ENCODE data around the gene IRX2. TPM values are rescaled to one million over a fixed set of nuclear protein-coding genes. Genes with fewer than 3 reads are reported as not detected.

IRX2 gene
- total RNA-seq, 4 donors from 2014 or later: 24.3 to 41.1 (median 32.7) TPM

GRCh38 chr5:2742921-2743679 is 8.4 kb downstream of the IRX2 start:
- Histone ChIP-seq H3K36me3 (peaks cover under 1% of the 10 kb centered on the region), H3K4me3 (peak overlapping the region; percentile 7), H3K27me3 (peaks cover 31% of the 10 kb centered on the region), H3K4me1 (peaks cover 55% of the 10 kb centered on the region), H3K27ac (peak overlapping the region; percentile 50), H3K9me3 (no peaks in the 10 kb centered on the region)
- 29% methylated on average over 52 of the region's 55 CpGs for WGBS
- DNase-seq (ENCODE audit: low spot score in 2 of 2): peak in 1 of 2 donors; percentile 56
- TF ChIP-seq POLR2AphosphoS5 (IDR thresholded peaks at IDR 0.05): no peak
- TF ChIP-seq EP300 (IDR thresholded peaks at IDR 0.05): no peak

- Histone ChIP-seq H3K4me1 (peaks cover 44% of the 10 kb centered on the region), H3K27me3 (peaks cover 38% of the 10 kb centered on the region), H3K27ac (peak overlapping the region; percentile 38), H3K36me3 (no peaks in the 10 kb centered on the region), H3K9me3 (no peaks in the 10 kb centered on the region), H3K4me3 (no peak overlapping the region)
- TF ChIP-seq EP300 (IDR thresholded peaks at IDR 0.05) (no peak), CTCF (IDR thresholded peaks at IDR 0.05) (no peak), POLR2A (IDR thresholded peaks at IDR 0.05) (no peak), POLR2AphosphoS5 (IDR thresholded peaks at IDR 0.05) (no peak)
- DNase-seq (ENCODE audit: low spot score in 2 of 2): no peak
- WGBS: 26% methylated on average over 3 of the region's 3 CpGs
These were observed 9.5 kb downstream of the IRX2 start for GRCh38 chr5:2741956-2742355.

- Histone ChIP-seq H3K27ac (peak overlapping the region; percentile 62), H3K9me3 (no peaks in the 10 kb centered on the region), H3K4me3 (peak overlapping the region; percentile 79), H3K36me3 (no peaks in the 10 kb centered on the region), H3K27me3 (peaks cover 38% of the 10 kb centered on the region), H3K4me1 (peaks cover 41% of the 10 kb centered on the region)
- TF ChIP-seq CTCF (IDR thresholded peaks at IDR 0.05): no peak
- no peak for TF ChIP-seq EP300 (IDR thresholded peaks at IDR 0.05)
- no peak for TF ChIP-seq POLR2A (IDR thresholded peaks at IDR 0.05)
- no peak for TF ChIP-seq POLR2AphosphoS5 (IDR thresholded peaks at IDR 0.05)
- WGBS: 62% methylated on average over 25 of the region's 25 CpGs
- DNase-seq (ENCODE audit: low spot score in 2 of 2): no peak
These were observed 10.5 kb downstream of the IRX2 start for GRCh38 chr5:2740876-2741555.

GRCh38 chr5:2740051-2740875 is 11.2 kb downstream of the IRX2 start:
- Histone ChIP-seq H3K4me3 (peak overlapping the region; percentile 79), H3K27ac (peak overlapping the region; percentile 62), H3K27me3 (peaks cover 38% of the 10 kb centered on the region), H3K9me3 (no peaks in the 10 kb centered on the region), H3K36me3 (no peaks in the 10 kb centered on the region), H3K4me1 (peaks cover 41% of the 10 kb centered on the region)
- 69% methylated on average over 9 of the region's 59 CpGs for WGBS
- DNase-seq (ENCODE audit: low spot score in 2 of 2): peak in 1 of 2 donors; percentile 61
- TF ChIP-seq EP300 (IDR thresholded peaks at IDR 0.05) (no peak), POLR2A (IDR thresholded peaks at IDR 0.05) (no peak), POLR2AphosphoS5 (IDR thresholded peaks at IDR 0.05) (no peak), CTCF (IDR thresholded peaks at IDR 0.05) (no peak)

GRCh38 chr5:2739360-2740050 is 12.0 kb downstream of the IRX2 start:
- no peaks in the 10 kb centered on the region for H3K36me3 ChIP-seq
- H3K27me3 ChIP-seq: peaks cover 38% of the 10 kb centered on the region
- DNase-seq (ENCODE audit: low spot score in 2 of 2): peak in 1 of 2 donors; percentile 61
- no peaks in the 10 kb centered on the region for H3K9me3 ChIP-seq
- H3K4me1 ChIP-seq: peaks cover 36% of the 10 kb centered on the region
- H3K4me3 ChIP-seq: peak overlapping the region; percentile 79
- under 1% methylated on average over 18 of the region's 68 CpGs for WGBS
- H3K27ac ChIP-seq: peak overlapping the region; percentile 82
- TF ChIP-seq POLR2A (IDR thresholded peaks at IDR 0.05) (no peak), POLR2AphosphoS5 (IDR thresholded peaks at IDR 0.05) (no peak), EP300 (IDR thresholded peaks at IDR 0.05) (no peak), CTCF (IDR thresholded peaks at IDR 0.05) (no peak)

Measured in suprapubic skin (tissue), 4 donors.